OCI-LY1 (cell line): ENCODE results near the gene NOX3.

Experiments used
- H2AFZ ChIP-seq: fragments of 200-600 bp; sonication (generic), shearing (Covaris generic); 2 replicates; pipeline ENCODE4 v1.6.0; 2014; ENCODE audit warnings: antibody characterized with exemption, mild to moderate bottlenecking, low read length
- H3F3A ChIP-seq: fragments of 200-600 bp; sonication (generic), shearing (Covaris generic); 2 replicates; pipeline ENCODE4 v1.6.0; 2014; ENCODE audit warnings: mild to moderate bottlenecking, antibody characterized with exemption, low read length, moderate library complexity; ENCODE audit not compliant: insufficient read depth
- H3K27ac ChIP-seq: fragments of 200-600 bp; sonication (generic); 2 replicates; pipeline ENCODE4 v1.5.1; 2014; ENCODE audit warnings: low read length, mixed run types, mild to moderate bottlenecking, low read depth; ENCODE audit not compliant: poor library complexity, severe bottlenecking
- H3K27me3 ChIP-seq: fragments of 200-600 bp; sonication (generic); 2 replicates; pipeline ENCODE4 v1.6.0; 2014; ENCODE audit warnings: antibody characterized with exemption, mild to moderate bottlenecking, low read length, moderate library complexity; ENCODE audit not compliant: insufficient read depth
- H3K36me3 ChIP-seq: fragments of 200-600 bp; sonication (generic); 2 replicates; pipeline ENCODE4 v1.6.1; 2014; ENCODE audit warnings: mild to moderate bottlenecking, antibody characterized with exemption, low read length, moderate library complexity, mixed read lengths; ENCODE audit not compliant: insufficient read depth
- H3K4me1 ChIP-seq: fragments of 200-600 bp; sonication (generic); 2 replicates; pipeline ENCODE4 v1.5.1; 2014; ENCODE audit warnings: mild to moderate bottlenecking, low read length, moderate library complexity; ENCODE audit not compliant: insufficient read depth, severe bottlenecking
- H3K4me2 ChIP-seq: fragments of 200-600 bp; sonication (generic), shearing (Covaris generic); 2 replicates; pipeline ENCODE4 v1.6.1; 2014; ENCODE audit warnings: low read length
- H3K4me3 ChIP-seq: fragments of 200-600 bp; sonication (generic); 2 replicates; pipeline ENCODE4 v1.5.1; 2014; ENCODE audit warnings: low read length, low read depth, mild to moderate bottlenecking, mixed read lengths; ENCODE audit not compliant: poor library complexity, severe bottlenecking
- H3K79me2 ChIP-seq: fragments of 200-600 bp; shearing (Covaris generic); 2 replicates; pipeline ENCODE4 v1.6.1; 2016; ENCODE audit warnings: mixed run types, low read length, mixed read lengths; ENCODE audit not compliant: insufficient read depth
- H3K9ac ChIP-seq: fragments of 200-600 bp; sonication (generic), shearing (Covaris generic); 2 replicates; pipeline ENCODE4 v1.6.1; 2014; ENCODE audit warnings: mild to moderate bottlenecking, low read length, mixed read lengths
- H3K9me2 ChIP-seq: fragments of 200-600 bp; sonication (generic), shearing (Covaris generic); 2 replicates; pipeline ENCODE4 v1.6.1; 2014; ENCODE audit warnings: low read depth, mild to moderate bottlenecking, low read length, mixed read lengths
- H3K9me3 ChIP-seq: fragments of 200-600 bp; shearing (Covaris generic); 2 replicates; pipeline ENCODE4 v1.6.1; 2014; ENCODE audit warnings: low read length, mixed read lengths
- H4K20me1 ChIP-seq: fragments of 200-600 bp; sonication (generic), shearing (Covaris generic); 2 replicates; pipeline ENCODE4 v1.6.0; 2016; ENCODE audit warnings: mild to moderate bottlenecking, low read length; ENCODE audit not compliant: insufficient read depth
- CTCF ChIP-seq: fragments of 200-600 bp; sonication (generic), shearing (Covaris generic); IDR thresholded peaks from 2 replicates; pipeline ENCODE4 v1.5.1; 2017; ENCODE audit warnings: mild to moderate bottlenecking, antibody characterized with exemption, low read length, moderate library complexity, mixed read lengths
- EZH2 ChIP-seq: fragments of 200-600 bp; sonication (generic), shearing (Covaris generic); IDR thresholded peaks from 2 replicates; pipeline ENCODE4 v1.8.0; 2017; ENCODE audit warnings: borderline replicate concordance, mixed run types, mild to moderate bottlenecking, antibody characterized with exemption, low read length, moderate library complexity, mixed read lengths

Gene NOX3

GRCh38 chr6:155441112-155441465, 14.6 kb downstream of the NOX3 start:
- no peak for TF ChIP-seq CTCF
- no peak for TF ChIP-seq EZH2
- H3K27me3 ChIP-seq, result no peaks in the 10 kb centered on the region
- no peaks in the 10 kb centered on the region for H4K20me1 ChIP-seq
- no peak overlapping the region for H3K4me3 ChIP-seq
- H3K9me2 ChIP-seq, result no peaks in the 10 kb centered on the region
- no peaks in the 10 kb centered on the region for H3K36me3 ChIP-seq
- H2AFZ ChIP-seq, result no peak overlapping the region
- no peak overlapping the region for H3K4me2 ChIP-seq
- H3K27ac ChIP-seq, result no peak overlapping the region
- no peak overlapping the region for H3K9ac ChIP-seq
- H3K4me1 ChIP-seq, result peaks cover 53% of the 10 kb centered on the region
- no peaks in the 10 kb centered on the region for H3K79me2 ChIP-seq
- no peaks in the 10 kb centered on the region for H3K9me3 ChIP-seq
- no peaks in the 10 kb centered on the region for H3F3A ChIP-seq

- no peaks in the 10 kb centered on the region for H4K20me1 ChIP-seq
- no peak overlapping the region for H3K4me3 ChIP-seq
- H3K4me1 ChIP-seq, result peaks cover 53% of the 10 kb centered on the region
- no peak overlapping the region; the same call in 1 of the 2 replicates for H3K9ac ChIP-seq
- H3K27ac ChIP-seq, result peak overlapping the region; percentile 79
- no peaks in the 10 kb centered on the region for H3K79me2 ChIP-seq
- no peaks in the 10 kb centered on the region for H3K9me2 ChIP-seq
- H2AFZ ChIP-seq, result no peak overlapping the region
- TF ChIP-seq CTCF (no peak), EZH2 (no peak)
- H3K9me3 ChIP-seq, result no peaks in the 10 kb centered on the region
- no peaks in the 10 kb centered on the region for H3K27me3 ChIP-seq
- H3K4me2 ChIP-seq, result peak overlapping the region; percentile 65
- no peaks in the 10 kb centered on the region for H3K36me3 ChIP-seq
- H3F3A ChIP-seq, result no peaks in the 10 kb centered on the region
Measured at GRCh38 chr6:155440398-155441111, 15.1 kb downstream of the NOX3 start.

DNA sequence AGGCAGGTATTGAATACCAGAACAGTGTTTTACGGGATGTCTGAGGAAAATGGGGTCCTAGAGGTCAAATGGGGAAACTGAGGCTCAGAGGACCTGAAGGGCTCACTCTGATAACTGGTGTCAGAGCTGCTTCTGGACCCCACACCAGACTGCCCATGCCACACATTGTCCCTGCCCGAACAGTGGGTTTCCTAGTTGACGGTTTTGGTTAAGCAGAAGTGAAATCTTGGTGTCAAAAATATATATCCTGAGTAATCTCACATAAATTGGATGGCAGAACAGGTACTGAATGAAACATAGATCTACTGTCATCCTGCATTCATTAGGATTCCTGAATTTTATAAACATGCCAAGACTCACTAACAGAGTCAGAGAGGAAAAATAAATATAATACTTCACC, 16.3 kb downstream of the NOX3 start:
- TF ChIP-seq CTCF (no peak), EZH2 (no peak)
- H2AFZ ChIP-seq, result peak overlapping the region; percentile 63; the same call in 1 of the 2 replicates
- H3F3A ChIP-seq, result no peaks in the 10 kb centered on the region
- H3K4me1 ChIP-seq, result peaks cover 51% of the 10 kb centered on the region
- H3K4me3 ChIP-seq, result peak overlapping the region; percentile 29
- H3K9me3 ChIP-seq, result no peaks in the 10 kb centered on the region
- no peaks in the 10 kb centered on the region for H4K20me1 ChIP-seq
- no peaks in the 10 kb centered on the region for H3K27me3 ChIP-seq
- H3K79me2 ChIP-seq, result no peaks in the 10 kb centered on the region
- H3K36me3 ChIP-seq, result no peaks in the 10 kb centered on the region
- H3K27ac ChIP-seq, result peak overlapping the region; percentile 79
- peak overlapping the region; percentile 65 for H3K4me2 ChIP-seq
- H3K9ac ChIP-seq, result peak overlapping the region; percentile 48
- H3K9me2 ChIP-seq, result no peaks in the 10 kb centered on the region
